HG02763 (cell line): ENCODE measurements around the gene BRD9.

ENCODE experiments used
- ATAC-seq: cut with Tn5 transposase; IDR thresholded peaks from one replicate; pipeline ENCODE4 v1.9.1; 2021; ENCODE audit warnings: mild to moderate bottlenecking, moderate library complexity; ENCODE audit not compliant: unreplicated experiment

Gene BRD9

DNA sequence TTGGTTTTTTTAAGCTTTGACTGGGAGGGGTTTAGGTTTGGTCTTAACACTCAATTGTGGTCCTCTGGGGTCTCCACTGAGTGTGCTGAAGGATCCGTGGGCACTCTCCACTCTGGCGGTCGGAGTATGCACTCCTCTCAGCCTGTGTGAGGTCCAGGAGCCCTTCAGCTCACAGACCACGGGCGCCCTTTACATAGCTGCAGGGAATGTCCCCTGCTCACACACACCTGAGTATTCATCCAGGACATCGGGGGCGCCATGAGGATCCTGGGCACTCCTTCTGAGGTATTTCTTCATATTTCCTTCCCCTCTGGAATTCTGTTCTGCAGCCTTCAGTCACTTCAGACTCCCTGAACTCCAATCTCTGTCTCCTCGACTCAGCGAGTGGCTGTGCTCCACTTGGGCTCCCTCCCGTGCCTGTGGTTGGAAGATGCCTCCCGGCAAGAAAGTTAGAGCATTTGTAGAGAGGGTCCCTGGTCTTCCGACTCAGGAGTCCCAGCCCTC, 12.6 kb upstream of the BRD9 start:
- no peak for ATAC-seq

DNA sequence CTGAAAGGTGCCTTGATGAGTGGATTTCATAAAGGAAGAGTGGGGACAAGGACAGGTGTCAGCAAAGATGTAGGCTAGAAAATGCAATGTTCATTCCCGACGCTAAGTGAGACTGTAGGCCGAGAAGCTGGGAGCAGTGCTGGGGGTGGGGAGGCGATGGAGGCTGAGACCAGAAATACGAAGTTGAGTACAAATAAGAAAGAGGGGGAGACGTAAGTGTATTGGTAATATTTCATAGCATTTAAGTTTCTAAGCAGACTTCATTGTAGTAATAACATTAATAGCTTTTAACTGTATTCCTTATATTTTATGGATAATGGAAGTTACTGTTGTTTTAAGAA, 11.1 kb upstream of the BRD9 start:
- ATAC-seq: no peak

DNA sequence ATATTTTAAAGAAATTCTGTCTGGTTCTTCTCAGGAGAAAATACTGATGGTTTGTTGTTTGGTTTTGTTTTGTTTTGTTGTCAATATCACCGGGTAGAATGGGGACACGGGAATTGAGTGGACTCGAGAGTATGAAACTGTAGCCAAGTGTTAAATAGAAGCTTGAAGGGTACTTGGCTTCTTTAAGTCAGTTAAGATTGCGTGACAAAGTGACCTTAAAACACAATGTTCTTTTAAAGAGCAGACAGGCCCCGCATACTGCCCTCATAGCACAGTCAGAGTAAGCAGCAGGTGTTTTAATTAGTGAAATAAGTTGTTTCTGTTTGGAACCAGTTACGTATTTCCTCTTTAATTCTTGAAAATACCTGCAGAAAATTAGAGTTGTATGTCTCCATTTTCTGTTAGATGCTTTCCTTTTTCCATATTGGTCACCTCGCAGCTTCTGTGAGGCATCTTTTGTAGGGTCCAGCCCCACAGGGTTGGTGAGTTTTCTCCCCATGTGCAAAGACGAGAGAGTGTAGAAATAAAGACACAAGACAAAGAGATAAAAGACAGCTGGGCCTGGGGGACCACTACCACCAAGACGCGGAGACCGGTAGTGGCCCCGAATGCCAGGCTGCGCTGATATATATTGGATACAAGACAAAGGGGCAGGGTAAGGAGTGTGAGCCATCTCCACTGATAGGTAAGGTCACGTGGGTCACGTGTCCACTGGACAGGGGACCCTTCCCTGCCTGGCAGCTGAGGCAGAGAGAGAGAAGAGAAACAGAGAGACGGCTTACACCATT, 9.7 kb upstream of the BRD9 start:
- no peak for ATAC-seq

DNA sequence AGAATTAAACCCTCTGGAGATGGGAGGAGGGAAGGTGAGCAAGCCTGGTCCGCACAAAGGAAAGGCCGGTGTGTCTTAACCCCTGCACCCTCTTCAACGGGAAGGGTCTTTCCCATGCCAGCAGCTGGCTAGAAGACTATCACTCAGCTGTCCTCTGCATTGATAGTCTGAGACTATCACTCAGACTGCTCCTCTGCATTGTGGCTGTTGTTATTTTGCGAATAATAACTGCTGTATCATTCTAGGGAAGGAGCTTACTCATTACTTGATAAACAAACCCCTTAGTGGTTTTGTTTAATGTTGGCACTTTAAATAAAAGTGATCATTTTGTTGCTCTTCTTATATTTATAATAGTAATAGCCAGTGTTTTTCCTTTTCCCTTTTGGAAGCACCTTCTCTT, 8.2 kb upstream of the BRD9 start:
- no peak for ATAC-seq

DNA sequence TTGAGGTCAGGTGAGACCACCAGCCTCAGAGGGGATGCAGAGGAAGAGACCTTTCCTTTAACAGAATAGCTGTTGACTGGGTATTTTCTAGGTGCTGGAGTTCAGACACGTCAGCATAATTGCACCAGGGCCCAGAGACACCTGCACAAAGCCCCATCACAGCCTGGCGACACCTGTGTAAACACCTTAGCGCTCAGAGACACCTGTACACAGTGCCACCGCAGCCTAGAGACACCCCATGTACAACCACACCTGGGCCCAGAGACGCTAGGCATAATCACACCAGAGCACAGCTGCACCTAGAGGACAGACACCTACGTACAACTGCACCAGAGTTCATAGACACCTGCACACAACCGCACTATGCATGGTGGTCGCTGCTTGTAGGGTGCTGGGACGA, 1.1 kb upstream of the BRD9 start:
- no peak for ATAC-seq

DNA sequence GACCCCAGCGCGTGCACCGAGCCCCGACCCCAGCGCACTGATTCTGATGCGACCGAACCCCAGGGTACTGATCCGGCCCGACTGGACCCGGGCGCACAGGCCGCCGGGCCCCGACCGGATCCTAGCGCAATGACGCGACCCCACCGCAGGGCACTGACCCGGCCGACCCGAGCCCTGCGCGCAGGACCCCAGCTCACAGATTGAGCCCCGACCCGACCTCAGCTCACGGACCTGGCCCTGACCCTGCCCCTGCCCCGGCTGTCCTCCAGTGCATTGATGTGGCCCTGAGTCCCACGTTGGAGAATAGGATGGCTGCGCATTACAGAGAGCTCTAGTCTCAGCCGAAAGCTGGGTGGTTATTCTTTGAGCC, 521 bp upstream of the BRD9 start:
- peak; percentile 6 for ATAC-seq

DNA sequence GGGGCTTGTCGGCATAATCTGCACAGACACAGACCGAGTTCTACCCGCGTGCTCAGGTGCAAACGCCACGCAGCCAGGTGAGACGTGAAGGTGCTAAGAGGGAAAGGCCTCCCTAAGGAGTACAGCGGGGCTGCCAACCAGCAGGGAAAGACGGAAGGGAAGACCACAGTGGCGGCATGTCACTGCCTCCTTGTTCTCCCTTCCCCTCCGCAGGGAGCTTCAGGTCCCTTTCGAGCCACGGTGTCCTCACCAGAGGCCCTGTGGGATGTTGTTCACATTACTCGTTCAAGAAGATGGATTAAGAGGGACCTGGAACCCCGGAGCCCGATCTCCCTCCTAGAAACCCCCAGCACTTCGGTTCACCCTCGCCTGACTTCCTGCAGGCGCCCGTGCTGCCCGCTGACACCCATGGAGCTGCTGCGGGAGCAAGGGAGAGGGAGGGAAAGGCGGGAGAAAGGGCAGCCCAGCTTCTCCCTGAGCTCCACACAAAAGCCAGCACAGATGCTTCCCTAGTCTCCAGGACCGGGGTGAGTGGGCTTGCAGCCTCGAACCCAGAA, 686 bp downstream of the BRD9 start:
- ATAC-seq: no peak

DNA sequence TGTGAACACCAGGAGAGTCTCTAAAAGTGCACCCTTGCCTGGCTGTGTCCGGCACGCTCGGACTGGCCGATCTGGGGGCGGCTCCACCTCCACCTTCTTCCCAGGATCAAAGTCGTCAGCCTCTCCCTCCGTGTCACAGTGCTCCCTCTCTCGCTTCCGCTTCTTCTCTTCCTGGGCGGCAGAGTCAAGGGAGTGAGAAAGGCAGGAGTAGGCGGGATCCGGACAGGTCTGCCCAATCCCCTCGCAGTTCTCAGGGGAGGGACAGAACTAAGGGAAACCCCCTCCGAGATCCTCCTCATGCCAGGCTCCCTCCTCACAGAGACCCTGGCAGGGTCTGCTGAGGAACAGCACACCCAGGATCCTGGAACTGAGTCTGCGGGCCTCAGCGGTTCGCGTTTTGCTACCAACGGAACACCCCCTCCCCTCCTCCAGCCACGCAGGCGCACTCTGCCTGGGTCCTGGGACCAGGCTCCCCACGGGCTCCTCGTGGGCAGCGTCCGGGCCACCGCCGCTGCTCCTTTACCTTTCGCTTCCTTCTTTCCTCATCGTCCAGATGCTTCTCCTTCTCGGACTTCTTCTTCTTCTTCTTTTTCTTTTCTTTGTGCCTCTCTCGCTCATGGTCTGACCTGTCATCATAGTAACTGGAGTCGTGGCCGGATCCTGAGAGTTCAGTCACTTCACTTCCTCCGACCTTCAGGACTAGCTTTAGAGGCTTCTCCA, 1.3 kb downstream of the BRD9 start:
- ATAC-seq: no peak

DNA sequence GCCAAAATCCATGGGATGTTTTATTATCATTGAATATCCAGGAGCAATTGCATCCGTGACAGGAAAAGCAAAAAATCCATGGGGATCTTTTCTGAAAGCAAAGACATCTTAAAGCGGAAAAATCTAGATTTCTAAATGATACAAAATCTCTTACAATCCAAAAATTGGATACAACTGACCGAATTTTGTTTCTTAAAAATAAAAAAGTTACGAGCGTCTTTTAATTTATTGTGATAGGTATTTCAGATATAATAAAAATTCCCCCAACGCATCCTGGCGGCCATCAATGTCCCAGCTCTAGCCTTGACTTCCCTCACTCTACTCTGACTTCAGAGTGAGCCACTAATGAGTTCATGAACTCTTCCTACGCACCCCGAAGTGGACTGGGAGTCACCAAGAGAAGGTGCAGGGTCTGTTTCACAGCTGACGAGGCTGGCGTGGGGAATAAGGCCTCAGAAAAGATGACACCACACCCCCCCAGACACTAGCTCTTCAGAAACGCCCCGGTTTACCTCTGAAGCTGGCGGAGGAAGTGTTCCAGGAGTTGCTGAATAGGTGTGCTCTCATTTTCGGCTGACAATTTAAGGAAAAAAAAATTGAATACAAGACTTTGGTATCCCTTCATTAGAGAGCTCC, 3.4 kb downstream of the BRD9 start:
- no peak for ATAC-seq

DNA sequence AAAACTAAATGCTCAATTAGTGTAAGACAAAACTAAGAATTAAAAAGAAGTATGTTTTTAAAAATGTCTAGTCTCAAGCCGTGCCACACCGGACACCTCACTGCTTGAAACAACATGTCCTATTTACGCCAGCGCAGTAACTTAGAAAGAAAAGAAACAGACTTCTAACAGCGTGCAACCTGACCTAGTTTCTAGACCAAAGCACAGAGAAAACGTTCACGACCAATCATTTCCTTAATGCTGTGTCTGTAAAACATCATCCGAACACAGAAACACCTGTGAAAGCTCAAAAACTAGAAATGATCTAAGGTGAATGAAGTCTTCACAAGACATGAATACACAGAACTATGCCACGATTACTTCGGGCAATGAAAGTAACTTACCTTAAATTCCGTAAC, 4.0 kb downstream of the BRD9 start:
- ATAC-seq: no peak

DNA sequence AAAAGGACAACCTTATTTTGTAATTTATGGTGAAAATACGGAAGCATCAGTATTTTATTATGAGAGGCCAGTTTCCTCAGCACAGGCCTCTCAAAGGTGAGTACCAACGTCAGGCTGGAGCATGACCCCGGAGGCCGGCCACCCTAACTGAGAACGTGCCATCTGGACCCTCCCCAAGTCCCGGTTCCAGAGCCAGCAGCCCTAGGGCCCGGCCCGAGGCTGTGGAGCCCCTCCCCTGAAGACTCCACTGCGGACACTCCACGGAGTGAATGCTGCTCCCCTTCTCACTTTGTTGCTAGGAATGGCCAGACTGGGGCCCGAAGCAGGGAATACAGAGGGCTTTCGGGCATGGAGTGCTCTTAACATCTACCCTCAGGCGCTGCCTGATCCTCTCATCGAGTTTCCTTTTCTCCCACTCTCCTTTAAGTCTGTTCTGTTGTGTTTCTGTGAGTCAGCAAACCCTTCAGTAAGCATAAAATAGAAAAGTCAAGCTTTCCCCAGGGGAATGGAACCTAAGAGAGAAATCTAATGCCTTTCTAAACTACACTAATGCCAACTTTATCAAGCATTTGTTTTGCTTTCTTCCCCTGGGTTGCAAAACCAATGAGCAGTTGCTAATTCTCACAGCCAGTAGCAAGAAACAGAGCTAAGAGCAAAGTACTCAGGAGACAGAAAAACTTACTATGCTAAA, 4.5 kb downstream of the BRD9 start:
- ATAC-seq: no peak

DNA sequence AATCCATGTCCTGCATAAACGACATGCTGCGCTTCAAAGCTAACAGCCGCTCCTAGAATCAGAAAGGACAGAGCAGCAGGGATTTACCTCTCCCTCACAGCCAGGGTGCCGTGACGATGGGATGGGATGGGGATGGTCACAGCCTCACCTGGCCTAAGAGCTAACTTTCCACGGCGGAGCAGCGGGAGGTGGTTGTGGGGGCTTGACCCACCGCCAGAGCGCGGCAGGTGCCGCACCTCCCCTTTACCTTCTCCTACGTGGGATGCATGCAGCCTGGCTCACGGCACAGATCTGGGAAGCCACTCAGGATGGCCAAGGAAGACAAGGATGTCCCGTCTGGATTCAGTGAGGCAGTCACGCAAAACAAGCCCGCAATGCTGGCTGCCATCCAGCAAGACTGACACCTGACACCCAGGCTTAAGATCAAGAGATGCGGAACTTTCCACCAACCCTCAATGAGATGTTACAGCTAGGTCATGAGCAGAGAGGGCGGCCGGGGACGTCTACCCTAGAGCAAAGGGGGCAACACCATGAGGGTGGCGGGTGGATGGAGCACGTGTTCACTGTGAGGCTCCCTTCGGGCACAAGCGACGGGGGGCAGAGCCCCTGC, 5.8 kb downstream of the BRD9 start:
- ATAC-seq: no peak

DNA sequence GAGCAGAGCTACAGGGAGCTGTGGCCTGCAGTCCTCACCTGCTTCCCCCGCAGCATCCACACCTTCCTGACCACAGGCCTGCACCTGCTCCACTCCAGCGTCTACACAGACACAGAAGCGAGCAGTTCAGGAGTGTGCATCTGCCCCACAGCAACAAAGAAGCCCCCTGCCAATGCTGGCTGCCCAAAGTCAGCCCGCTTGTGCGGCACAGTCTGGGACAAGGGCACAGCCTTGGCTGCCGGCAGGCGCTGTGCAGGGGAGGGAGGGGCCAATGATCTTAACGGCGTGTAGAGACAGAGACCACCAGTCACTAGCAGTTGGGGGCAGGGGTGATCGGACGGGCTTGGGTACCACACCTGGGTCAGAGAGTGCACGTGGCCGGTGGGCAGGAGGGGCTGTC, 6.6 kb downstream of the BRD9 start:
- ATAC-seq: no peak

DNA sequence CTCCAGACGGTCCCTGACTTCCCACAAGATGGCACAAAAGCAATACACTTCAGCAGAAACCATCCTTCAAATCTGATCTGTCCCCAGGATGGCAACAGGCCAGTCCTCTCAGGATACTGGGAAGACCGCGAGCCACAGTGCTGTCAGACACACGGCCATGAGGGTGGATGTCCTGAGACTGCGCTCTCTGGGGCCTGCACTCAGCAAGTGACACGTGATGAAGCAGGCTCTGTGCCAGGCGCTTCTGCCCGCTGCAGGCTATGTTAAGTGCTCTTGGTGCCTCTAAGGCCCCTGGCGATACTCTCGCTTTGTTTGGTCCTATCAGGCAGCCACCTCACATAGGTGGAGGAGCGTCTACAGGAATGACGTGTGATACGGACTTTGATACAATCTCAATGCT, 7.1 kb downstream of the BRD9 start:
- ATAC-seq: no peak

DNA sequence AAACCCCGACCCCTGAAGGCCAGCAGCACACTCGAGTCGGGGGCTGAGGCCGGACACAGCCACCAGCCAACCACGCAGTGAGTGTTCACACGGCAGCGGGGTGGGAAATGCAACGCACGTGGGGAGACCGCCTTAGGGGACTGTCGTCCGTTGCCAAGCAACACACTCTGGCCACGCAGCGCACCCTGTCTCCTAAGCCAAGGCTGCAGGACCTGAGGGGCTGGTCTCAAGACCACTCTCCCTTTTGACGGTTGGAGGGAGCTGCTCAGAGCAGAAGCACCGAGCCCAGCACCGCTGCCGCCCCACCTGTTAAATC, 7.5 kb downstream of the BRD9 start:
- ATAC-seq: no peak

DNA sequence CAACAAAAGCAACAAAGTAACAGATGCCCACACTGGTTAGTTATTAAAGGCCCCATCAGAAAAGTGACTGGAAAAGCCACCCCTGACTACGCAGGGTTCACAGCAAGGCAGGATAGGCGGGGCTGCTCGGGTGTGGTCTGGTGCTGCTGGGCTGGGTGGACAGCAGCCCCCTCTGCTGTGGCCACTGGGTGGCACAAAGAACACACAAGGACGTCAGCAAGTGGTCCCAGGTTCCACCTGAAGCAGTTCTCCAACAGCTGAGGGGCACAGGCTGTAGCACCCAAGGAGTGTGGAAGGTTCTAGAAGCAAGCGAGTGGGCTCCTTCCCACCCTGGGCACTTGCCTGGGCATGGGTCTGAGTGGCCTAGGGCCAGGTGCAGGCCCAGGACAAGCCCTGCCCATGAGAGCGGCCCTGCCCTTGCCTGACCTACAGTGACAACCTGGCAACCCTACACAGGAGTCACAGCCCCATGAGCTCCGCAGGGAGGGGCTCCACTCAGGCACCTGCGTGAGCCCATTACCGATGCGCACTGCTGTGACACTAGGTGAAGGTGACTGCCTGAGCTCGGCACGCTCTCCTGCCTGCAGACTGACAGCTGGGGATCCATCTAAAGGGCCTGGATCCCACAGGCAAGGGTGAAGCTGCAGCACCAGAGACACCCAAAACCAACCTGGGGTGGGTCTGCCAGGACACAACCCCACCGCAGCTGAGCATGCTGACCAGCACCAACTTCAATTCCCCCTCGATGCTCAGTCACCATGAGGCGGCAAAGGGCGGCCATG, 8.1 kb downstream of the BRD9 start:
- no peak for ATAC-seq

DNA sequence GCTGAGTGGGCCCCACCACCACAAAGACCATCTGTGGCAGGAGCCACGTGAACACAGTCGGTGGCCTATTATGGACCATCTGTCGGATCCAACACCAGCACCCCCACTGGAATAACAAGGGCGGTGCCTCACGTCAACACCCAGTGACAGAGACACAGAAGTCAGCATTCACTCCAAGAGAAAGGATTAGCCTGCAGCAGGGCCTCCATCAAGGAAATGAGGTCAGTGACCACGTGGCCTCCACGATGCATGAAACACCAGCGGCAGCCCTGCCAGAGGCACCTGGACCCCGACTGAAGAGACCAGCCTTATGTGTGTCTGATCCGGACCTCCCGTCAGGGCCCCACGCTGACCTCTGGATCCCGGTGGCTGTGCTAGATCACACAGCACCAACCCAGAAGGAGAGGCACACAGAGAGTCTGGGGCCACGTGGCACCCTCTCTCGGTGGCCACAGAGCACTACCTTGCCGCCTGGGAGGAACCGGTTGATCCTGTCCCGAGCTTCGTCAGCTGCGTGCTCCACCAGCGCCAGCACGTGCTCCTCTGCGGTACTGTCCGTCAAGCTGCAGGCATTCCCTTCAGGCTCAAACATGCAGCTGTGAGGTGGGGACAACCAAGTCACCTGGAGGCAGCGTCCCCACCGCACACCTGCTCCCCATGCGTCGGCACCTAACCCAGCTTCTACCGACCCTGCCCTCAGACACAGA, 9.0 kb downstream of the BRD9 start:
- ATAC-seq: no peak

DNA sequence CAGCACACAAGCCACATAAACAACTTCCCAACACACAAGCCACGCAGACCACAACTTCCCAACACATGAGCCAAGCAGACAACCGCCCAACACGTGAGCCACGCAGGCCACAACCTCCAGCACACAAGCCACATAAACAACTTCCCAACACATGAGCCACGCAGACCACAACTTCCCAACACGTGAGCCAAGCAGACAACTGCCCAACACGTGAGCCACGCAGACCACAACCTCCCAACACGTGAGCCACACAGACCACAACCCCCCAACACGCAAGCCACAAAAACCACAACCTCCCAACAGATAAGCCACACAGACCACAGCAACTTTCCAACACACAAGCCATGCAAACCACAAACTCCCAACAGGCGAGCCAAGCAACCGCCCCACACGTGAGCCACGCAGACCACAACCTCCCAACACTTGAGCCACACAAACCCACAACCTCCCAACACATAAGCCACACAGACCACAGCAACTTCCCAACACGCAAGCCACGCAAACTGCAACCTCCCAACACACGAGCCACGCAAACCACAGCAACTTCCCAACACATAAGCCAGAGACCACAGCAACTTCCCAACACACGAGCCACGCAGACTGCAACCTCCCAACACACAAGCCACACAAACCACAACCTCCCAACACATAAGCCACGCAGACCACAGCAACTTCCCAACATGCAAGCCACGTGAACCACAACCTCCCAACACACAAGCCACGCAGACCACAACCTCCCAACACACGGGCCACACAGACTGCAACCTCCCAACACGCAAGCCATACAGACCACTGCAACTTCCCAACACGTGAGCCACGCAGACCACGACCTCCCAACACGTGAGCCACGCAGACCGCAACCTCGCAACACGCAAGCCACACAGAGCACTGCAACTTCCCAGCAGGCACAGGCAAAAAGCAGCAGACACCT, 10.1 kb downstream of the BRD9 start:
- ATAC-seq: no peak

DNA sequence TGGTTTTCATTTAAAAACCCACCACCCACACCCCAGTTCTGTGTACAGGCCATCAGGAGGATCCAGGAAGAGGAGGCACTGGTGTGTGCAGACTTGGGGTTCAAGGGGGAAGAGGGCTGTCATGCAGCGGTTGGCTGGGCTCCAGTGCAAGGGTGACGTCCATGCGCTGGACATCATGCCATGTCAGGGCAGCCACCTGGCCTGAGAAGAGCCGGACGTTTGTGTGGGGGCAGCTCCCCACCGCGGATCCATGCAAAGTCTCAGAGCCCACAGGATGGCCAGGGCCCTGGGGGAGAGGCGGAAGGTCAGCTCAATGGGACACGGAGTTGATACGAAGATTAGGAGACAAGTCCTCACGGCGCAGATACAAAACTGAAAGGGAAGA, 11.1 kb downstream of the BRD9 start:
- no peak for ATAC-seq
